ENCODE results near the gene GDF7. TPM values are rescaled to one million over a fixed set of nuclear protein-coding genes. Genes with fewer than 3 reads are reported as not detected.

The GDF7 gene
- total RNA-seq, 1 donor from 2014 or later, result 2.3 TPM

Other genes with a start within 250 kb of the GDF7 start
- gene RHOB, start 220.1 kb upstream of the GDF7 start, total RNA-seq, result 291 and 515 TPM in 2 replicates
- 16.9 and 34.4 TPM in 2 replicates for gene HS1BP3, start 16.0 kb upstream of the GDF7 start, total RNA-seq
- 16.4 and 17.3 TPM in 2 replicates for gene LDAH, start 156.0 kb downstream of the GDF7 start, total RNA-seq